ENCODE data around the gene CPXM1.
A peak's percentile ranks its signal among the peaks of the same experiment; 100 is the strongest.
"Not testable (repeated sequence)": the region's sequence is repeated elsewhere in the genome, so short reads cannot be mapped to it uniquely, and the experiment has no call there.

CPXM1 gene

DNA sequence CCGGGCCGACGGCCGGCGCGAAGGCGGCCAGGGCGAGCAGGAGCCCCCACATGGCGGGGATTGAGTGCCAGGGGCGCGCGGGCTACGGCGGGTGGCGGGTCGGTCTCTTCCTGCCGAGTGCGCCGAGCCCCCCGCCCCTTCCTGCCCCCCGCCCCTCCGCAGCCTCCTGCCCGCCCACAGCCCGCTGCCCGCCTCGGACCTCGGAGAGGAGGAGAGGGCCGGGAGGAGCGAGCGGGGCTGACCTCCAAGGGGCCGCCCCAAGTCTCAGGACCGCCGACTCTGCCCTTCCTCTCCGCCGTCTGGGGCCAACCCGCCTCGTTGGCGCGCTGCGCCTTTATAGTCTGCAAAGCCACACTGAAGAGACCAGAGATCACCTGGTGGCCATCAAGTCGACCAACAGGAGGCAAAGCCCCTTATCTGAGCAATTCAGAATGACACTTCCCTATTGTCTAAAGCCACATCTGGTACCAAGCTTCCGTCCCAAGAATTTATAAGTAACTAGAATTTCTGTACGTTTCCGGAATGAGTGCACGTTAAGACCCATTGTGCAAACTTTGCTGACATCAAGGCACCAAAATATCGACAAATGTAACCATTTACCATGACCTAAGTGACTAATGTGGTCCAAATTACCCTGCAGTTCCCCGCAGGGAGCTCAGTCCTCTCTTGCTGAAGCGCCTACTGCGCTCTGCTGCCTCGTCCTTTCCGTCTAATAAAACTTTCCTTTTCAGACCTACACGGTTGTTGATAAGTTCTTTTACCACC lies at the start of gene CPXM1:
Gene CPXM1 (minus strand): TSS at position 107 of the 765 bp plus-strand sequence. CDS start 55 bp downstream, at position 52.
- DNase-seq (ENCODE audit: low read depth in 2 of 2, low spot score in 1 of 2) = no peak

DNA sequence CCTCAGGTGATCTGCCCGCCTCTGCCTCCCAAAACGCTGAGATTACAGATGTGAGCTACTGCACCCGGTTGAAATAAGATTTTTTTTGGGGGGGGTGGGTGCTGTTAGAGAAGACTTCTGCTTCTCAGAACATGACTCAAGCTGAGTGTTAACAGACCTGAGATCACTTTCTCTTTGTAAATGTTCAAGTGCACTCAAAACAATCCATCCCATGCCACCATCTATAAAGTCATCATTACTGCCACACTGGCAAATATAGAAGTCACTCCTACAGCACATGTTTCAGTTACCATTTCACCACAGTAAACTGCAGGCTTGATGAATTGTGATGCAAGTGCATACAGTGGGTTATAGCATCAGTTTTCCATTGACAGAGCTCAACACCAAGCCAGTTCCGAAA lies 49.1 kb upstream of the CPXM1 start:
- DNase-seq (ENCODE audit: low read depth in 2 of 2, low spot score in 1 of 2) = no peak

DNA sequence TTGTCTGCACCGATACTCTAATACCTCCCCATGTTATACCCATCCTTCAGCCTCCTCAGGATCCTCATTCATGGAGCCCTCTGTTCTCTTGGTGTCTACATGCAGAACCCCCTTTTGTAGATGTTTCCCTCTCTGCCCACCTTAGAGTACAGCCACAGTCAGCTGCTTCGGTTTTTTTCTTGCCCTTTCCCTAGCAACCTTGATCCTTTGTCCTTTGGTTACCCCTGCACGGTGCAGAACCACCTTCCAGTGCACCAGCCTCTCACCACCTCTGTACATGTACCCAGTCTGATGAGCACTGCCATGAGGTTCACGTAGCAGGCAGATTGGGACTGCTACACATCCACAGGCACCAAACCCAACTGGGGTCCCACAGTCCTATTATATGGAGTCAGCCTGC lies 47.4 kb upstream of the CPXM1 start:
- DNase-seq (ENCODE audit: low read depth in 2 of 2, low spot score in 1 of 2) = no peak

DNA sequence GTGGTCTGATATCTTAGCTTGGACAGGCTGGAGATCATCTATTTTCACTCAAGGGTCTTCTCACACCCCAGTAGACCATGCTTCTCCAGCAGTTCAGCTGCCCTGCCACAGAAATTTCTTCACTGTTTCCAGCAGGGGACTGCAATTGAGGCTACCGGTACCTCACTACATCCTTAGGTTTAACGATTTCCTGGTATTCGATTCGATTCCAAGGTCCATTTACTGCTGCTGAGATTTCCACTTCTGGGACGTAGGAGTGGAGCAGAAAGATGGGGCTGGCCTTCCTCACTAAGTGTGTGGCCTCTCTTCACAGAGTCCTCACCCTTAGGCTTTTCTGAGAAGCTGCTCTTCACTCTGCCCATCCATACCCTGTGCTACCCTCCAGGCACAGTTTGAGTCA lies 46.3 kb upstream of the CPXM1 start:
- DNase-seq (ENCODE audit: low read depth in 2 of 2, low spot score in 1 of 2) = no peak

DNA sequence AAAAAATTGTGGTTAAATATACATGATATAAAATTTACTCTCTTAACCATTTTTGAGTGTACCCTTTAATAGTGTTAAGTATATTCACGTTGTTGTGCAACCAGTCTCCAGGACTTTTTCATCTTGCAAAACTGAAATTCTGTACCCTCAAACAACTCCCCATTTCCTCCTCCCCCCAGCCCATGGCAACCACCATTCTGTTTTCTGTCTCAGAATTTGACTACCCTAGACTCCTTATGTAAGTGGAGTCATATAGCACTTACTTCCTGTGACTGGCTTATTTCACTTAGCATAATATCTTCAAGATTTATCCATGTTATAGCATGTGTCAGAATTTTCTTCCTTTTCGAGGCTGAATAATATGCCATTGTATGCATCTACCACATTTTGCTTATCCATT lies 45.2 kb upstream of the CPXM1 start:
- DNase-seq (ENCODE audit: low read depth in 2 of 2, low spot score in 1 of 2) = no peak

DNA sequence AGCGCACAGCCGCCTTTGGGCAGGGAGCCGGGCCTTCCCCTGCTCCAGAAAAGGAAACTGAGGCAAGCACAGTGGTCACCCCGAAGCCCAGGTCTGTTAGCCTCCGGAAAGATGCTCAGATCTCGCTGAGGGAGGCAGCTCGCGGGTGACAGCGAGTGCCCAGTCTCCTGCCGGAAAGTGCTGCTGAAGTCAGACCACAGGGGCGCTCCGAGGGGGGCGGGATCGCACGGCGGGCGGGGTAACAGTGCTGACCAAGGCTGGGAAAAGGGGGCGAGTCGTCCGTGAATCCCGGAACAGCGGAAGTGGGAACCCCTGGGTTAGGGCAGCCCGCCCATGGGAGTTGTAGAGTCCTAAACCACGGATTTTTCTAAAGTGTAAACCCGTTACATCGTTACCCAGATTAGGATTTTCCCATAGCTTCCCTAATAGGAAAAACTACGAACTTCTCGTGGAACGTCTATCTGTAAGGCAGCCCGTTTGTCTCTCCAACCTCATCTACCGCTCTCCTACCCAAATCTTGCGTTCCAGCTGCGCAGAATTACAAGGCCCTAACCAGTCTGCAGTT lies 40.6 kb upstream of the CPXM1 start:
- DNase-seq (ENCODE audit: low read depth in 2 of 2, low spot score in 1 of 2) = no peak

DNA sequence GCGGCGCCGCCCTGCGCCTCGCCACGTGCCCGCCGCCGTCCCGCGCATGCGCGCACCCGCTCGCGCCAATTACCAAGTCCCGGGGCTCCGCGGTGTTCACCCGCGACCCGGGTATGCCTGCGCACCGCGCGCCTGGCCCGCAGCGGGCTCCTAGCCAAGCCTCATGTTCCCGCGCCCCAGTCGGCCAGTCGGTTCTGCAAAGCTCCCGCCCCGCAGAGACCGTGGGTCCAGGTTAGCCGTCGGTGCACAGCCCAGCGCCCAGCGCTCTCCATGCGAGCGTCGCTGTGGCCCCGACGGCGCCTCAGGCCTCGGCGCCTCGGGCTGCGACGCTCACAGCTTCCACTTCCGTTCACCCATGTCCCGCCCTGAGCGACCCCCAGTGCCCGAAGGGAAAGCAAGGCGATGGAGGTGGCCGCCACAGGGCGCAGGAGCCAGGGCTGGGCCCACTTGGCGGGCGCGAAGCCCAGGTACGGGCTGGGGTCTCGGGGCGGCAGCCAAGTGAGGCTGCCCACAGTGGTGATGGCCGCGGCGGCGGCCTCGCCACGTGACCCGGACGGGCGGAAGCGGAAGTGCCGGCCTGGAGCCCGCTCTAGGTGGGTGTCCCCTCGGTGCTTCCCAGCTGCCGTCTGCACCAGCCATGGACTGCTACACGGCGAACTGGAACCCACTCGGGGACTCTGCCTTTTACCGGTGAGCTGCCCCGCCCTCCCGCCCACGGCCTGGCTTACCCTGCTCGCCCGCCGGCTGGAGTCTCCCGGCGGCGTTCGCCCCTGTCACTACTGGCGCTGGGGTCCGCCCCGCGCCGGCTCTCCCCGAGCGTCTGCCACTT lies 39.9 kb upstream of the CPXM1 start, which contains the start of the genes PCED1A and VPS16:
Gene PCED1A (minus strand): TSS at position 518 of the 829 bp plus-strand sequence. CDS start 743 bp downstream, outside the sequence.
Gene VPS16 (plus strand): TSS at position 608 of the 829 bp plus-strand sequence. CDS start 30 bp downstream, at position 638.
- DNase-seq (ENCODE audit: low read depth in 2 of 2, low spot score in 1 of 2) = peak; percentile 70 to 78

DNA sequence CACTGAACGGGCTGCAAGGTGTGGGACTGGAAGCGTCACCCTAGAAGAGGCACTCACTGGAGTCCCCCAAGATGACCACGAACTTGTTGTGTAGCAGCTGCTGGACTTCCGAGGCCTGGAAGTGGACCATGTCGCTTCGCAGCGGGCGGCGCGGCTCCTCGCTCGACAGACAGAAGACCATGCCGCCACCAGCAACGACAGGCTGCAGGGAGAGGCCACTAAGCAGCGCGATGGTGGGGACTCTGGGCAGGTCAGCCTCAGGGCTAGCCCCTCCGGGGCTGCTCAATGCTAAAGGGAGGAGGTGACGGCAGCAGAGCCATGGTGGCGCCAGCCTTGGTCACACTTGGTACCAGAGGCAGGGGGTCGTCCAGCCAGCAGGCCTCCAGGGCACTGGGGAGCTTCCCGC lies 39.3 kb upstream of the CPXM1 start:
- DNase-seq (ENCODE audit: low read depth in 2 of 2, low spot score in 1 of 2) = no peak

DNA sequence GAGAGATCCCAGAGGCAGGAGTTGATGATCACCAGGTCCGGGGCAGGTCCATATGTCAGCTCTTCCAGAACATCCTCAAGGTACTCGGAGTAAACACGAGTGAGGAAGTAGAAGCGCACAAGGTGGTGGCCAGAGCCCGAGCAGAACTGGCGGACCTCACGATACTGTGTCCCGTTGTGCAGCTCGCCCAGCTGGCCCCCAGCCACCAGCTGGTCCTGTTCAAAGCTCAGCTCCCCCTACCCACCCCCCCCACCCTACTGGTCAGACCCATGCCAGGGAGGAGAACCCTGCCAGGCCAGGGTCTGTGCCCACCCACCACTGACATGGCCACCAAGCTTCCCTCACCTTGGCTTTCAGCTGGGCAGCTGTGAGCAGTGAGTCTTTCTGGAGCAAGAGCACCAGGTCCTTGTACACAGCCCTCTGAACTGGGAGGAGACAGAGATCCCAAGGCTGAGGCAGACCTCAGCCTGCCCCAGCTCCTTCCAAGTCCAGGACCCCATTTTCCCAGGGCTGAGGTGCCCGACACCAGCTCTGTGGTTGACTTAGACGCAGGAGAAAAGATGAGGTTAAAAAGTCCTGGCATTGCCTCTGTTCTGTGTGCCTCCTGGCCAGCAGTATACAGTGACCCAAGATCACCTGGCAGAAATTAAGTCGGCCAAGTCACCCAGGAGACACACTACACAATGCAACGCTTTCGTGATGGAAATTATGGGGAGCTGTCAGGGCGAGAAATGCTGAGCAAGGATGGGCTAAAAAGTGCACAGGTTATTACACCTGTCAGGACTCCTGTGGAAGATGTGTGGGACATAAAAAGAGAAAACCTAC lies 38.6 kb upstream of the CPXM1 start:
- no peak for DNase-seq (ENCODE audit: low read depth in 2 of 2, low spot score in 1 of 2)

DNA sequence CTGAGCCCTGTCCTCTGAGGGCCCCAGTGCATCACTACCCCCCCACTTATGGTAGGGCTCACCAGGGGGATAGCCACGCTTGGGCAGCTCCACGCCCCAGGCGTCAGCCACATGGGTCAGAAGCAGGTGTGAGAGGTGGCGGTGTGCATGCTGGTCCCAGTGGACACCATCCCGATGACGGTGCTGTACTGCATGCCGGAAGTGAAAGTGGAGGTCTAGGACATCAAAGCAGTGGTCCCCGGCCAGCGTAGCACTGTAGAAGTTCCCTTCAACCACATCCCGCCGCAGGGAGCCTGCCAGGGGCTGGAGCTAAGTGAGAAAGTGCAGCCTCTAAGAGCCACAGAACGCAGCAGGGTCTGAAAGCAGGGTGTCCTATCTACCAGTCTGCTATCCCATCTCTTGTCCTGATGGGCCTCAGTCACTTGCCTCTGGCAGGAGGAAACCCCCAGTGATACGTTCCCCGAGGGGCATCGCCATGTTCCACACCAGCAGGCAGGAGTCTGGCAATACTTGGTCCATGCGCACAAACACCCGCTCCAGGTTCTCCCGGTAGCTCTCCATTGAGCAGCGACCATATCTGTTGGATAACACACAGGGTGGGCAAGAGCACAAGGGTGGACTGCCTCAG lies 37.9 kb upstream of the CPXM1 start:
- no peak for DNase-seq (ENCODE audit: low read depth in 2 of 2, low spot score in 1 of 2)

DNA sequence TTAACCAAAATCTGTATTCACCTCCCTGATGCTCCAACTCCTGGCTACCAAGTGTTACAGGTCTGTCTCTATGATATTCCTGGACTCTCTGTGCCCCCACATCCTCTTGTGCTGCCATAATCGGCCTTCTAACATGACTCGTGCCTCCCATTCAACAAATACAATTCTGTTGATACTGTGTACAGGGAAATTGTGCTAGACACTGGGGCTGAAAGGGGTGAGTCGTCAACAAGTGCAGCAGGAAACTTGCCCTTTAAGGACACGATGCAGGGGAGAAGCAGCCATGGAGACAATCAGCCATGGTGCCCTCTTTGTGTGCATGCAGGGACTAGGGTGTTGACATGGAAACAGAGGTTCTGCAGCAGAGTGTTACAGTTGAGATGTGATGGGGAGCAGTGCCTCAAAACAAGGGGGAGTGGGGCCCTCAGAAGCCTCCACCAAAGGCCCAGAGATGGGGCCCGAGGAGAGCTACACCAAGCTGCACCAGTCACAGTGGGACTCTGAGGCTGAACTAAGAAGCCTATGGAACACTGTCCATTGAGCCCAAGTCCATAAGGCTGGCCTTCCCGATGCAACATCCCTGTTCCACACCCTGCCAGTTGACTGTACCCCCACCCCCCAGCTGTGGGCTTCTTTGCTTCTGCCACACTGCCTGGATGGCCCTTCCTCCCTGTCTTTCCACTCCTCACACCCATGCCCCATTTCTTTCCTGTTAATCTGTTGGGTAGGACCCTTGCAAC lies 37.0 kb upstream of the CPXM1 start:
- no peak for DNase-seq (ENCODE audit: low read depth in 2 of 2, low spot score in 1 of 2)

DNA sequence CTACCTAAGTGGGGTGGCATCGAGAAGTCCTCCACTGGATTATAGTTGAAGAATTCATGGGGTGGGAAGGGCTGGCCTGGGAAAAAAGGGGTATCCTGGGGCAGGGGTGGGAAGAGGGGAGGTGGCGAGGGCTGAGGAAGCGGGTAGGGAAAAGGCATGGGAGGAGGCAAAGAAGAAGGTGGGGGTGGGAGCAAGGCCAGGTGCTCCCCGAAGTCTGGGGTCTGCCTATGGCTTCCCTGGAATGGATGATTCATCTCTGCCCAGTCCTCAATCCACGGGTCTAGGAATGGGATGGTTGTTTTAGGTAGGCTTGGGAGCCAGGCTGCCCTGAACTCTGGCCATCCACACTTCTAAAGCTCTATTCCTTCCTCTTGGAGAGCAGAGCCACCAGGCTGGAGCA lies 35.6 kb upstream of the CPXM1 start:
- no peak for DNase-seq (ENCODE audit: low read depth in 2 of 2, low spot score in 1 of 2)

DNA sequence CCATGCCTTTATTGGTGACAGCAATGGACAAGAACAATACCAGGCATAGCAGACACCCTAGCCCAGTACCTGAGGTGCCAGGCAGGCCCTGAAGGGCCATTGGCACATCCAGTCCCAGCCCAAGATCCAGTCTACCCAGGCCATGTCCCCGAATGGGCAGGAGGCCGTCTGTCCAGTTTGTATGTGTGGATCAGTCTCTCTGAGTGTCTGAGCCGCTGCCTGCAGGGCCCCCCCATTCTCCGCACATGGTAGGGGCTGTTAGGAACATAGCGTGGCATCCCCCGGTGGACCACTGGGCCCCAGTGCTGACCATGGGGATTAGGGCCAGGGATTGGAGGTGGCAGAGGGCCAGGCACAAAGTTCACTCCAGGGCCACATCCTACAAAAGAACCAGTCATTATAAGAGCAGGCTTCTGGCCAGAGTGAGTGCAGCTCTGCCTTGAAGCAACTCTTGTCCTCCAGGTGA lies 34.9 kb upstream of the CPXM1 start:
- DNase-seq (ENCODE audit: low read depth in 2 of 2, low spot score in 1 of 2) = no peak

DNA sequence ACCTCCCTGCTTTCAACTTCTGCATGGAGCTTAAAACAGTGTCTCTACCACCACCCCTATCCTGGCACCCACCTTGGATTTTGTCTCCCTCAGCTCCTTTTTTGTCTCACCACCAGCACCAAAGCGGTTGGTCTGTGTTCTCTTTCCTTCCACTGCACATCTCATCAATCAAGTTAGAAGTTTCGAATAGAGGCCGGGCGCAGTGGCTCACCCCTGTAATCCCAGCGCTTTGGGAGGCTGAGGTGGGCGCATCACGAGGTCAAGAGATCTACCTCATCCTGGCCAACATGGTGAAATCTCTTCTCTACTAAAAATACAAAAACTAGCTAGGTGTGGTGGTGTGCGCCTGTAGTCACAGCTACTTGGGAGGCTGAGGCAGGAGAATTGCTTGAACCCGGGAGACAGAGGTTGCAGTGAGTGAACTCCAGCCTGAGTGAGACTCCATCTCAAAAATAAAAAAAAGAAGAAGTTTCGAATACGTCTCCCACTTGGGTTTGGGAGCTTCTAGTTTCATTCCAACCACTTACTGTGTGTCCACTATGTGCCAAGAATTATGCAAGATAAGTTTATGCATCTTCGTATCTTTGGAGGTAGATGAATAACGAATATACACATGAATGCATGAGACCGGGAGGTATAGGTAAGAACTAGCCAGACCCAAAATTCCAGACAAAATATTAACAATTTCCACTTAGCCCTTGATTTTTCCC lies 34.1 kb upstream of the CPXM1 start:
- DNase-seq (ENCODE audit: low read depth in 2 of 2, low spot score in 1 of 2) = no peak

DNA sequence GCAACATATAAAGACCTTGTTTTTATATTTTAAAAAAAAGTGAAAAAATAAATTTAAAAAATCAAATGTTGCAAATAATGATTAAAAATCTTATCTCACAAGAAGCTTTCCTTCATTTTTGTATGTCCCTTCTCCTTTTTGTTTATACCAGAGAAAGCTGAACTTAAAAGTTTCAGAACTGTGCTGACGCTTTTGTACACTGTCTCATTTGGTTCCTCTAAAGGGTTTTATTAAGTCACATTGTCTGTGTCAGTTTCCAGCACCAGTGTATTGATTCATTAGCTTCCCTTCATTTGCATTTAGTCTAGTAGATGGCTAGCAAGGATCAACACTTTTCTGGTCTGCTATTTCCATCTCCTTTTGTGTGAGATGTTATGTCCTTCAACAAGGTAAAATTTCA lies 33.3 kb upstream of the CPXM1 start:
- no peak for DNase-seq (ENCODE audit: low read depth in 2 of 2, low spot score in 1 of 2)

DNA sequence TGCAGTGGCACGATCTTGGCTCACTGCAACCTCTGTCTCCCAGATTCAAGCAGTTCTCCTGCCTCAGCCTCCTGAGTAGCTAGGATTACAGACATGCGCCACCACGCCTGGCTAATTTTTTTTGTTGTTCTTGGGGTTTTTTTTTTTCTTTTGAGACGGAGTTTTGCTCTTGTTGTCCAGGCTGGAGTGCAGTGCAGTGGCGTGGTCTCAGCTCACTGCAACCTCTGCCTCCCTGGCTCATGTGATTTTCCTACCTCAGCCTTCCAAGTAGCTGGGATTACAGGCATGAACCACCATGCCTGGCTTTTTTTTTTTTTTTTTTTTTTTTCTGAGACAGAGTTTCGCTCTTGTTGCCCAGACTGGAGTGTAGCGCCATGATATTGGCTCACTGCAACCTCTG lies 30.8 kb upstream of the CPXM1 start:
- not testable (repeated sequence) for DNase-seq (ENCODE audit: low read depth in 2 of 2, low spot score in 1 of 2)

DNA sequence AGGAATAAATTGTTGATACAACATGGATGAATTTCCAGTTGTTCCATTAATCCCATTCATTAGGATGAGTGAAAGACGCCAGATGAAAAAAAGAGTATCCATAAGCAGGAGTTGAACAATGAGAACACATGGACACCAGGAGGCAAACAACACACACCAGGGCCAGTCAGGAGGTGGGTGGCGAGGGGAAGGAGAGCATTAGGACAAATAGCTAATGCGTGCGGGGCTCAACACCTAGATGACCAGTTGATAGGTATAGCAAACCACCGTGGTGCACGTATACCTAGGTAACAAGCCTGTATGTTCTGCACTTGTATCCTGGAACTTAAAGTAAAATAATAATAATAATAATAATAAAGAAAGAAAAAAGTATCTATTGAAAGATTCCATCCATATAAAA lies 28.9 kb upstream of the CPXM1 start:
- no peak for DNase-seq (ENCODE audit: low read depth in 2 of 2, low spot score in 1 of 2)

DNA sequence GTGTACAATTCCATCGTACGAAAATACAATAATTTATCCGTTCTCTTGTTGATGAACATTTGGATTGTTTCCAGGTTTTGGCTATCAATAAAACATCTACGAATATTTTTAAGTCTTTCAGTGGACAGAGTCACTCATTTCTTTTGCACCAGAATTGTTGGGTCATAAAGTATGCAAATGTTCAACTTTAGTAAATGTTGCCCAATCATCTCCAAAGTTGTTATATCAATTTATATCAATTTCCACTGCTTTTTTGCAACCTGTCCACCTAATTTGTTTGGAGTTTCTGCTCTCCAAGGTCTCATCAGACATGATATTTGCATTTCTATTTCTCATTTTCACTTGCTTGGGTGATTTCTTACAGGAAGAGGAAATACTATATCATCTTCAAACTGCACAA lies 26.2 kb upstream of the CPXM1 start:
- DNase-seq (ENCODE audit: low read depth in 2 of 2, low spot score in 1 of 2) = no peak

DNA sequence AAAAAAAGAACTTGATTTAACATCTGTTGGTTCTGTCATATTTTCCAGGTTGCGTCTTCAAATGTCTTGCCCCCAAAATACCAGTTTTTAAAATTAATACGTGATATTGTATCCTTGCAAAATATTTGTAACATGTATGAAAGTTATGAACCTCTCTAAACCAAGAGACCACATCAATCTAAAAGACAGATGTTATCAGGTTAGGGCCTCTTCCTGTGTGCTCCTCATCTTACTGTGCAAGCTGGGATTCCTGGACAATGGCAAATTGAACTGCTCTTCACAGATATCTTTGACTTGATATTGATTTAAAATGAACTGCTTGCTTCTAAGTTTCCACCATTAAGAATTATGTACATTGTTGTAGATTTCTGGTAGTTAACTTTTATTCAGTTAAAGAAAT lies 25.3 kb upstream of the CPXM1 start:
- no peak for DNase-seq (ENCODE audit: low read depth in 2 of 2, low spot score in 1 of 2)
